ENCODE data around the gene WWTR1.

WWTR1 gene

DNA sequence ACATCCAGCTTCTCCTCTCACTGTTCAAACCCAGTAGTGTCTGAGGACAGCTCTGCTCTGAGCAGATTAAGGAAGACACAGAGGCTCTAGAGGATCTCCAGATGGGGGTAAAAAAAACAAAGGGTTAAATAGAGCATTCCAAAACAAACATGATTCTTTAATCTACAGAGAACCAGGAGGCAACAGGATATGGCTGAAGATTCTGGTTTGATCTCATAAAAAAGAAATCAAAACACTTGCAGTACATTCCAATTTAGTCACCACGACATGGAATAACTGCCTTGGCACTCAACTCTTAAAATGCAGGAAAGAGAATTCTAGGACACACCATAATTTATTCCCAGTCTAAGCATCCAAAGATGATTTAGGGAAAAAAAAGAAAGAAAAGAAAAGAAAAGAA, 151.3 kb downstream of the WWTR1 start:
- in situ Hi-C loops (cut with MboI; ENCODE audit: low sequenced_read_pairs) = loop anchor here (25.0 kb wide), 1 partner anchor 206 kb away; no protein-coding TSS in a partner anchor

DNA sequence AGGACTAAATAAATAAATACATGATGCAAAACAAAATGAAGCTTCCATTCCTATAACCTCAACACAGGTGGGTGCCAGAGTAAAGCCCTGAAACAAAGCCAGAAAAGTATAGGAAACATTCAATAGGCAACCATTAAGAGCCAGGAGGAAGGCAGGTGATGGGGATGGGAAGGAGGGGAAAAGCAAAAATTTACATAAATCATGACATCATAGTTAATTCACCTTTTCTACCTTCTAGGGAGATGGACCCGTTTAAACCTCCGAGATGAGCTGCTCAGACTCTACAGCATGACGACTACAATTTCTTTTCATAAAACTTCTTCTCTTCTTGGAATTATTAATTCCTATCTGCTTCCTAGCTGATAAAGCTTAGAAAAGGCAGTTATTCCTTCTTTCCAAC, 155.4 kb downstream of the WWTR1 start:
- in situ Hi-C loops (cut with MboI; ENCODE audit: low sequenced_read_pairs) = loop anchor here (25.0 kb wide), 1 partner anchor 210 kb away; no protein-coding TSS in a partner anchor

DNA sequence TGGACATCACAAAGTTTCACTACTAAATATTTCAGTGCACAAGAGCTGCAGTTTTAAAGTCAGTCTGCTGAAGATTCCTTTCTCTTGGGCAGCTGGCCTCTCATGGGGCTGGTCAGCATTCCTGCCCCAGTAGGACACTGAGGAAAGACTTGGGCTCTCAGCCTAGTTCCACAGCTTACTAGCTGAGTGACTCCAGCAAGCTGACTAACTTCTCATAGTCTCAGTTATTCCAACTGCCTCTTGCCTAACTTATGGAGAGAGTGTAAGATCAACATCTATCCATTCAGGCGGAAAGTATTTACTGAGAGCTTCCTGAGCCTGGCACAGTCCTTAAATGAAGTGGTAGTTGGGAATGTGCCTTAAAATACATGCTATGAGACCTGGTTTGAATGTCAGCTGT, 156.3 kb downstream of the WWTR1 start:
- in situ Hi-C loops (cut with MboI; ENCODE audit: low sequenced_read_pairs) = loop anchor here (25.0 kb wide), 1 partner anchor 211 kb away; no protein-coding TSS in a partner anchor

DNA sequence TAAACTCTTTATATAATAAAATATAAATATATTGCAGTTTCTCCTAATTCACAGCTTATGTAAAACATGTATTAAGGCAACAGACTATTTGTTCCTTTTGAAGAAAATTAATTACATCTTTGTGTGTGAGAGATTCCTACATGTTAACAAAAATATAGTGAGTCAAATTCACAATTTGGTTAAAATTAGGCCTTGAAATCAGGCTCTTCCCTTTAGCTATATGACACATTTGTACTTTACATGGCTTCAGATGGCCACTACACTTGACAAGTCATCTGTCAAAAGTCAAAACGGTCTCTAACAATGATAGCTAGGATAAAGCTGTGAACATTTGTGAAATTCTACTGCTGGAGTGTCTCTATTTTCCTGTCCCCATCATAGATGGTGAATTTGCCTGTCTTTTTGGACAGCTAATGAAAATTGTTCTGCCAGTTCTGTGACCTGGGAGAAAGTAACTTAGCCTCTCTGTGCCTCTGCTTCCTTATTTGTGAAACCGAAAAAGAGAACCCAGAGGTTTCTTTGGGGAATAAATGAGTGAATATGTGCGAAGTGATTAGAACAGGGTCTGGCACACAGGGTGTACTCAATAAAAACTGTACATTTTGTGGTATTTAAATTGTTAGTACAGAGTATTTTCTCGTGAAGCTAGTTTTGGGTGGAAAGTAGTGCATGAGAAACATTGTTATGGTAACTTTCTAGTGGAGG, 159.7 kb downstream of the WWTR1 start:
- in situ Hi-C loops (cut with MboI; ENCODE audit: low sequenced_read_pairs) = loop anchor here (25.0 kb wide), 1 partner anchor 111 kb away; the partner anchor contains the start of gene TM4SF1

DNA sequence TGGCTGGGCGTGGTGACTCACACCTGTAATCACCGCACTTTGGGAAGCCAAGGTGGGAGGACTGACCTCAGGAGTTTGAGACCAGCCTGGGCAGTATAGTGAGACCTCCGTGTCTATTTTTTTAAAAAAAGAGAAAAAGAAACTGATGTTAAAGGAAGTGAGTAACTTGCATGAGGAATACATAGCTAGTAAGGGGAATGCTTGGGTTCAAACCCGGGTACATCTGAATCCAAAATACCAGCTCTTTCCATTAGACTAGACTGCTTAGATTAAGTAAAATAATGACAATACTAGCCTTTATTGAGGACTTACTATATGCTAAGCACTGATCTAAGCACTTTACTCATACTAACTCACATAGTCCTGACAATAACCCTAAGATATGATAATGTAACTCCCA, 160.9 kb downstream of the WWTR1 start:
- in situ Hi-C loops (cut with MboI; ENCODE audit: low sequenced_read_pairs) = loop anchor here (25.0 kb wide), 1 partner anchor 110 kb away; the partner anchor contains the start of gene TM4SF1

DNA sequence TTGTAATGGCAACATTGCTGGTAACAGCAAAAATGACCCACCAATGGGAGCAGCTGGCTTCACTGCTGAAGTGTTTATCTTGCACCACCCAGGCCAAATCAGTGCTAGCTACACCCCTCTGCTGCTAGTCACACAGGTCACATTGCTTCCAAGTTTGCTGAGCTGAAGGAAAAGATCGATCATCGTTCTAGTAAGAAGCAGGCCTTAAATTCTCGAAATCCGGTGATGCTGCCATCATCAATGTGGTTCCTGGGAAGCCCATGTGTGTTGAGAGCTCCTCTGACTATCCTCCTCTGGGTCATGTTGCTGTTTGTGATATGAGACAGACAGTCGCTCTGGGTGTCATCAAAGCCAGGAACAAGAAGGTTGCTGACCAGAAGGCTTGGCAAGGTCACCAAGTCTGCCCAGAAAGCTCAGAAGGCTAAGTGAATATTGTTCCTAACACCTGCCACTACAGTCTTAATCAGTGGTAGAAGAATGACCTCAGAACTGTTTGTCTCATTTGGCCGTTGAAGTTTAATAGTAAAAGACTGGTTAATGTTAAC, 162.2 kb downstream of the WWTR1 start:
- in situ Hi-C loops (cut with MboI; ENCODE audit: low sequenced_read_pairs) = loop anchor here (25.0 kb wide), 1 partner anchor 108 kb away; the partner anchor contains the start of gene TM4SF1

DNA sequence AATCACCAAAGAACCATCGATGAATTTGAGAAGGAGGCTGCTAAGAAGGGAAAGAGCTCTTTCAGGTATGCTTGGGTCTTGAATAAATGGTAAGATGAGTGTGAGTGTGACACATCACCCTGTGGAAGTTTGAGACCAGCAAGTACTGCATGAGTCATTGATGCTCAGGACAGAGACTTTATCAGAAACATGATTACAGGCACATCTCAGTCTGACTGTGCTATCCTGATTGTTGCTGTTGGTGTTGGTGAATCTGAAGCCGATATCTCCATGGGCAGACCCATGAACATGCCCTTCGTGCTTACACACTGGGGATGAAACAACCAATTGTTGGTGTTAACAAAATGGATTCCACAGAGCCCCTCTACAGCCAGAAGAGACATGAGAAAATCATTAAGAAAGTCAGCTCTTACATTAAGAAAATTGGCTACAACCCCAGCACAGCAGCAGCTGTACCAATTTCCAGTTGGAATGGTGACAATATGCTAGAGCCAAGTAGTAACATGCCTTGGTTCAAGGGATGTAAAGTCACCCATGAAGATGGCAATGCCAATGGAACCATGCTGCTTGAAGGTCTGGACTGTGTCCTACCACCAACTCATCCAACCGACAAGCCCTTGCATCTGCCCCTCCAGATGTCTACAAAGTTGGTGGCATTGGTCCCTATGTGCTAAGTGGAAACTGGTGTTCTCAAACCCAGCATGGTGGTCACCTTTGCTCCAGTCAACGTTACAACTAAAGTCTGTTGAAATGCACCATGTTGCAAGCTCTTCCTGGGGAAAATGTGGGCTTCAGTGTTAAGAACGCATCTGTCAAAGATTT, 162.9 kb downstream of the WWTR1 start:
- in situ Hi-C loops (cut with MboI; ENCODE audit: low sequenced_read_pairs) = loop anchor here (25.0 kb wide), 1 partner anchor 108 kb away; the partner anchor contains the start of gene TM4SF1

DNA sequence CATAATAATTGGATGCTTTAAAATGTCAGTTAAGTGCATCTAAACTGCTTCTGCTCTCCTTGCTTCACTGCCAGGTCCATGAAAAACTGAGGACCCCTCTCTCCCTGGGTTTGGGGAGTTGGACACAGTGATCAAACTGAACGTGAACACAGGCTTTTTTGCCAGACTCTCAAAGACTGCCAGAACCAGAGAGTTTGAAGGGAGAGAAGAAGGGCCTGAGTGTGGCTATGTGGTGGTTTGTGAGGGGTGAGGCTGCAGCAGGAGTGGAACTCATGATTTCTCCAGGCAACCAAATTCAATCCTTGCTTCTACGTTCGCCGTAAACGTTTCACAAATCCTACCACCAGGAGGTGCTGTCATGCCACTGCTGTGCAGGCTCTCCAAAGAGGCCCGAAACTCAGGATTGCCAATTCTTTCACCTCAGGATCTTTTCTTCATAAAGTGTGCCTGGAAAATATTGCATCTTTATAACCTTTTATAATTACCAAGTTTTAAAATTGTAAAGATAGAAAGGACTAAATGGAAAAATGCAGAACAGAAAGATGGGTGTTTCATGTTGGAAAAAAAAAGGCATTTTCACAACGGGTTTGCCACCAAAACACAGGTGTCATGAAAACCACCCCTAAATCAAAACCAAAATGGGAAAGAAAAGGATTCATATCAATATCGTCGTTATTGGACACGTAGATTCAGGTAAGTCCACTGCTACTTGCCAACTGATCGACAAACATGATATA, 163.6 kb downstream of the WWTR1 start:
- in situ Hi-C loops (cut with MboI; ENCODE audit: low sequenced_read_pairs) = loop anchor here (25.0 kb wide), 1 partner anchor 107 kb away; the partner anchor contains the start of gene TM4SF1

DNA sequence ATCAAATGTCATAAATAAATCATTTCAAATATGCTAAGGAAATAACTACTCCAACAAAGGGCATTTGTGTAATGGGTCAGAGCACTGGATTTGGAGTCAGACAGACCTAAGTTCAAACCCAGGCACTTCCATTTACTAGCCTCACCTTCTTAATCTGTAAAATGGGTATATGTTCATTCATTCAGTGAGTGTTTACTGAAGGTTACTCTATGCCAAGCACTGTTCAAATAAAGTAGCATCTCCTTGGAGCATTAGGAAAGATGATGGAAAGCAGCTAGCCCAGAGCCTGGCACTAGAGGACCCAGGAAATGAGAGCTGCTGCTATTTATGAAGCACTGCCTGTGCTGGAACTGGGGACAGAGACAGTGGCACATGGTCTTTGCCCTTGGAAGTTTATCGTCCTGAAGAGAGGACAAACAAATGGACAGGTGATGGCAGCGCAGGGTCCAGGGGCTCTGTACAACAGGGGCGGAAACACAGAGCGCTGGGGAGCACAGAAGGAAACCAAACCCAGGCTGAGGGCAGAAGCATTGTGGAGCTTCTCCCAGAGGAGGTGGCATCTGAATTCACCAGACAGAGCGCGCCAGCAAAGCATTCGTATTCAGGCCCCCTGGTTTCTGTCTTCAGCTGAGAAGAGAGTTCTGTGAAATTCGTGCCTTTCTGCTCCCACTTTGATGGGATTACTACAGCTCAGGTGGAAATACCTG, 164.4 kb downstream of the WWTR1 start:
- in situ Hi-C loops (cut with MboI; ENCODE audit: low sequenced_read_pairs) = loop anchor here (25.0 kb wide), 1 partner anchor 106 kb away; the partner anchor contains the start of gene TM4SF1

DNA sequence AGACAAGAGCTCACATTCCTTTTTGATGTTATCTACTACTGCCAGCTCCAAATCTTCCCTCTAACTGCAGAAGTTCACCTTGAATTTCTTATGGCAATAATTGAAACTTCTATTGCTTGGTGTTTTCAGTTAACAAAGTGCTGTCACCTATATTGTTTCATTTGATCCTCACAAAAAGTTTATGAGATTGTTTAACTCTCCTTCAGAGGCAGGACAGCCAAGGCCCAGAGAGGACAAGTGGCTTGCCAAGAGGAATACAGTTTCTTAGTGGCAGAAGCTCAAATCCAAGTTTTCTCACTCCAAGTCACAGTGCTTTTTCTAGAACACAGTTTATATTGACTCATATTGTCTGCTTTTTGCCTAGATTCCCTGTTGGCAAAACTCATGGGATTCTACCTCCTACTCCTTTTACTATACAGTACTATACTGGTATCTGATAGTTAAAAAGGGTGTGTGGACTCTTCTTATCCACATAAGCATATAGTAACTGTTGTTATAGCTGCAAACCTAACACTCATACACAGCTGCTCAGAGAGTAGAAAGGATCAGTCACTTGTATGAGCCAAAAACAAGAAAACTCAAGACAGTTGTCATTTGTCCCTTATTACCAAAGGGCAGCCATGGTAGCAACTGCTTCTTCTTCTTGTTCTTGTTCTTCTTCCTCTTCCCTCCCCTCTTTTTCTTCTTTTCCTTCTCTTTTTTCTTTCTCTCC, 167.4 kb downstream of the WWTR1 start:
- in situ Hi-C loops (cut with MboI; ENCODE audit: low sequenced_read_pairs) = loop anchor here (25.0 kb wide), 1 partner anchor 103 kb away; the partner anchor contains the start of gene TM4SF1

DNA sequence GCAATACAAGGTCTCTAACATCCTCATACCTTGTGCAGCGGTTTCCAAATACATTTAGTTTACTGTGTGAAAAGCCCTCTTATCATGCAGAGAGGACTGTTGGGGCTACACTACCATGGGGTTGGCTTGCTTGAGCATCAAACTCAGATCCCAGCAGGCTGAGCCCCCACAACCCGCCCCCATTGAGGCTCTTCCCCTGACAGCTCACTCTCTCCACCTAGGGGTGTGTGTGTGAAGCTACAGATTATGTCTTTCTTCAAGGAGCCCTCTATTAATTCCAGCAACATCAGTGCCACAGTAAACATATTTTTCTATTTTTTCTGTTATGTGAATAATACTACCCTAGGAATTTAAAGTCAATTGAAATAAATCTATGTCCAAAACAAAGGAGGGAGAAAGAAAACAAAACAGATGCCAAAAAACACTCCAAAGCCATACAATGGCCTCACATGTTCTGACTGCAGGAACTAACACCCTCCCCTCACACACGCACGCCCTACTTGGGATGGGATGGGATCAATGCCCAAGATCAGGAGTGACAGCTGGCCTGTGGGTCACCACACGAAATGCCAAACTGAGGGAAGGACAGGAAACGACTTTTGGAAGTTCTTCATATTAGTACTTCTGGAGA, 168.7 kb downstream of the WWTR1 start:
- in situ Hi-C loops (cut with MboI; ENCODE audit: low sequenced_read_pairs) = loop anchor here (25.0 kb wide), 1 partner anchor 102 kb away; the partner anchor contains the start of gene TM4SF1

DNA sequence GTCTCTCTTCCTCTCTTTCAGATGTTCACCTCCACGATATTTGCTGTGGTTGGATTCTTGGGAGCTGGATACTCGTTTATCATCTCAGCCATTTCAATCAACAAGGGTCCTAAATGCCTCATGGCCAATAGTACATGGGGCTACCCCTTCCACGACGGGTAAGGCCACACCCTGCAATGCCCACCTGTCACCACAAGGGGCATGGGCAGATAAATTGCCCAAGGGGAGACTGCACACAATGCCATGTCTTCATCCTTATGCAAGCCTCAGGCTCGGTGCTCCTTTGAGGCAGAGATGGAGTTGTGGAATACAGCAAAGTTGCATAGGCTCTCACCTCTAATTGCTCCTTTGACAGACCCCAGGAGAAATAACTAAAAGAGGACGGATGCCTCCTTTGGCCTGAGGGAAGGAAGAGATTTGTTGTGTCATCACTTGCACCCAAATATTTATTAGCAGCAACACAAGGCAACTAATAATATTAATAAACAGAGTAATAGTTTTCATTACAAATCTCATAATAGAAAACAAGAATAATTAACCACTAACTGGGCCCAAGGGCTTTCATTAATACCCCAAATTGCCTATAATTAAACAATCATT, 170.1 kb downstream of the WWTR1 start:
- in situ Hi-C loops (cut with MboI; ENCODE audit: low sequenced_read_pairs) = loop anchor here (25.0 kb wide), 1 partner anchor 100 kb away; the partner anchor contains the start of gene TM4SF1

DNA sequence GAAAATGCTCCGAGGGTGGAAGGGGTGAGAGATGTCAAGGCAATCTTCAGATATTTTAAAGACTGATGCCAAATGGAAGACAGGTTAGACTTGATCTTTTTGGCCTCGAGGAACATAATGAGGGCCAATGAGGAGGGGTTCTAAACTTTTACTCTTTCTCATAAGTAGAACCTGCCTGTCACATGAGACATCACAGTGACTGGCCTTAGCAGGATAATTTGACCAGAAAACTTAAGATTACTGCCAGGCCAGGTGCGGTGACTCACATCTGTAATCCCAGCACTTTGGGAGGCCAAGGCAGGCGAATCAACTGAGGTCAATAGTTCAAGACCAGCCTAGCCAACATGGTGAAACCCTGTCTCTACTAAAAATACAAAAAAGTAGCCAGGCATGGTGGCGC, 171.1 kb downstream of the WWTR1 start:
- in situ Hi-C loops (cut with MboI; ENCODE audit: low sequenced_read_pairs) = loop anchor here (25.0 kb wide), 1 partner anchor 99 kb away; the partner anchor contains the start of gene TM4SF1

DNA sequence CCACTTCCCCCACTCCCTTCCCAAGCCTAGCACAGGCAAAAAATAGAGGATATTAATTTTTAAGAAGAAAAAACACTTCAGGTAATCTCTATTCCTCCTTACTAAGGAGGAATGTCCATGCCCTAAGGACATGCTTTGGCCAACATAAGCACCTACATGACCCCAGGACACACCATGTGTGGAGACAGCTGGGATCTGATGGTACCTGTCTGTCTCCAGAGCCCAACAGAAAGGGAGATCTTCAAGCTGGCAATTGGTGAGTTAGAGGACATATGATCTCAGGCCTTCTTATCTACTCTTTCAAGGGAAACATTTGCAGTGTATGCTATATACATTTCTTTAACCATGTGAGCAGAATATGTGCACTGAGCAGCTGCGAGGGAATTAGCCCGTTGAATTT, 176.3 kb downstream of the WWTR1 start:
- in situ Hi-C loops (cut with MboI; ENCODE audit: low sequenced_read_pairs) = loop anchor here (25.0 kb wide), 1 partner anchor 94 kb away; the partner anchor contains the start of gene TM4SF1

DNA sequence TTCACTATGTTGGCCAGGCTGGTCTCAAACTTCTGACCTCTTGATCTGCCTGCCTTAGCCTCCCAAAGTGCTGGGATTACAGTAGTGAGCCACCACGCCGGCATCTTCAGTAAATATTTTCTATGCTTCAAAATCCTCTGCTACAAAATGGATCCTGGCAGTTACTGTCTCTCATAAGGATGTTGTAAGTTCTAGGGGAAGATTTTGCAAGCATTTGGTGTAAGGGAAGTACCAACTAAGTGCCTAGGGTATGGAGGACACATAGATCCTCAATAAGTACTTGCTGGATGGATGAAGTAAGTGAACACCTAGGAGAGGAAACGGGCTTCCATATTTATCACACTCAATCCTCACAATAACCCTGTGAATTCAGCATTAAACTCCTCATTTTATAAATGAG, 176.8 kb downstream of the WWTR1 start:
- in situ Hi-C loops (cut with MboI; ENCODE audit: low sequenced_read_pairs) = loop anchor here (25.0 kb wide), 1 partner anchor 94 kb away; the partner anchor contains the start of gene TM4SF1

DNA sequence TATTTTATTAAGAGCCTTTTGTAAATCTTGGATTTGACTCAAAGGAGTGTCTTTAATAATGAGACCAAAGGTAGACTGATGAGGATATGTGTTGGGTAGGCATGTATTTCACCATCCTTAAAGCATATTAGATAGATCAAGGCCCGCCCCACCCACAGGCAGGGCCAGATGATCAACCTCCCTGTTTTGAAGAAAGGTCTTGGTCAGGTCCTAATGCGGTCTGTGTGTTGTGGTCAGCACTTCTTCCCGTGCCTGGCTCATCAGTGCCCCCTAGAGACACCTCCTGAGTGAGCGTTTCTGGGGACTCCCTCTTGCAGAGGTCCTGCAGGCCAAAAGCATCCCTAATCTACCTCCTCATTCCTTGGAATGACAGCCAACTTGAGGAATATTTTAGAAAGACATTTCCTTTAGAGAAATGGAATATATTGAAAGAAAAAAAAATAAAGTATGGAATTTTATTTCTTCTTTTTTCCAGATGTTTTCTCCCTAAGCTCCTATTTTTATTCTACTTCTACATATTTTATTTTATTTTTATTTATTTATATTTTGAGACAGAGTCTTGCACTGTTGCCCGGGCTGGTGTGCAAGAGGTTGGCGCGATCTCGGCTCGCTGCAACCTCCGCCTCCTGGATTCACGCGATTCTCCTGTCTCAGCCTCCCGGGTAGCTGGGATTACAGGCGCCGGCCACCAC, 177.4 kb downstream of the WWTR1 start:
- in situ Hi-C loops (cut with MboI; ENCODE audit: low sequenced_read_pairs) = loop anchor here (25.0 kb wide), 1 partner anchor 93 kb away; the partner anchor contains the start of gene TM4SF1

Data from HL-60/S4 treated with phorbol 12-myristate 13-acetate at 8.2 ng/mL for 4 days and 3 days (cell line).